Thyroid gland (tissue), 4 donors: ENCODE measurements around the gene SACM1L.

Source experiments
- POLR2A ChIP-seq, 2 donors: fragments of 450-650 bp; IDR thresholded peaks; one replicate each; pipeline ENCODE4 v1.6.1; 2017; ENCODE audit warnings: antibody characterized with exemption in 2 of 2, mild to moderate bottlenecking in 2 of 2, moderate library complexity in 1 of 2
- TF ChIP-seq, protein P1 (sequence below), 6 experiments: fragments of 200-600 bp in 3 of 6; fragments of 450-650 bp in 3 of 6; sonication (generic) in 3 of 6; IDR thresholded peaks; one replicate each; pipeline ENCODE4 v1.5.1; 2016 to 2019; ENCODE audit warnings: antibody characterized with exemption in 6 of 6, mild to moderate bottlenecking in 2 of 6, inconsistent platforms in 1 of 6, moderate library complexity in 1 of 6

DNA sequence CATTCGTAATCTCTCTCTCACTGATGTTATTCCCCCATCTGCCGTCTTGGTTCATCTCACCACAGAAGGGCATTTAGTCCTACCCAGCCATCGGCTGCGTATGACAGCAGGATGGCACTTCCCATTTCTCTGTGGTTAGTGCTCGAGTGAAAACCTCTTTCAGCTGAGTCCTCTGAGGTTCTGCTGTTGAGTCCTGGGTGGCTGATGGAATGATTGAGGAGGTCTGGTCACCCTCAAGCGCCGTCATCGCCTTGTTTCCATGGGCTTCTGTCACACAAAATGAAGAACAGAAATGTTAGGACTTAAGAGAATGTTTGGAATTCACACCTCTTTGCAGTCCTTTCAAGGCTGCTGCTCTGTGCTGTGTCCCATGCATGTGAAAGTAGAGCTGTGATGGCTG lies 9.4 kb upstream of the SACM1L start:
- TF ChIP-seq POLR2A (IDR thresholded peaks at IDR 0.05) = no peak
- TF ChIP-seq, protein P1, sequence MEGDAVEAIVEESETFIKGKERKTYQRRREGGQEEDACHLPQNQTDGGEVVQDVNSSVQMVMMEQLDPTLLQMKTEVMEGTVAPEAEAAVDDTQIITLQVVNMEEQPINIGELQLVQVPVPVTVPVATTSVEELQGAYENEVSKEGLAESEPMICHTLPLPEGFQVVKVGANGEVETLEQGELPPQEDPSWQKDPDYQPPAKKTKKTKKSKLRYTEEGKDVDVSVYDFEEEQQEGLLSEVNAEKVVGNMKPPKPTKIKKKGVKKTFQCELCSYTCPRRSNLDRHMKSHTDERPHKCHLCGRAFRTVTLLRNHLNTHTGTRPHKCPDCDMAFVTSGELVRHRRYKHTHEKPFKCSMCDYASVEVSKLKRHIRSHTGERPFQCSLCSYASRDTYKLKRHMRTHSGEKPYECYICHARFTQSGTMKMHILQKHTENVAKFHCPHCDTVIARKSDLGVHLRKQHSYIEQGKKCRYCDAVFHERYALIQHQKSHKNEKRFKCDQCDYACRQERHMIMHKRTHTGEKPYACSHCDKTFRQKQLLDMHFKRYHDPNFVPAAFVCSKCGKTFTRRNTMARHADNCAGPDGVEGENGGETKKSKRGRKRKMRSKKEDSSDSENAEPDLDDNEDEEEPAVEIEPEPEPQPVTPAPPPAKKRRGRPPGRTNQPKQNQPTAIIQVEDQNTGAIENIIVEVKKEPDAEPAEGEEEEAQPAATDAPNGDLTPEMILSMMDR (IDR thresholded peaks at IDR 0.05) = no peak
